Karpas-422 (cell line): ENCODE data around the gene TRIM4. TPM values are rescaled to one million over a fixed set of nuclear protein-coding genes. Genes with fewer than 3 reads are reported as not detected.
"Not testable (repeated sequence)": the region's sequence is repeated elsewhere in the genome, so short reads cannot be mapped to it uniquely, and the experiment has no call there.

ENCODE experiments used
- DNase-seq: peaks from one replicate; pipeline ENCODE4 v3.0.0-alpha.2; 2015
- H2AFZ ChIP-seq: fragments of 200-600 bp; sonication (generic); 2 replicates; pipeline ENCODE4 v1.6.1; 2014; ENCODE audit warnings: antibody characterized with exemption, low read length, mixed read lengths
- H3K27ac ChIP-seq: fragments of 200-600 bp; sonication (generic); 2 replicates; pipeline ENCODE4 v1.5.1; 2014; ENCODE audit warnings: mild to moderate bottlenecking, low read length, moderate library complexity
- H3K27me3 ChIP-seq: fragments of 200-600 bp; sonication (generic); 2 replicates; pipeline ENCODE4 v1.6.1; 2014; ENCODE audit warnings: low read length, mixed read lengths
- H3K36me3 ChIP-seq: fragments of 200-600 bp; sonication (generic); 2 replicates; pipeline ENCODE4 v1.6.1; 2014; ENCODE audit warnings: low read length, mixed read lengths; ENCODE audit not compliant: insufficient read depth
- H3K4me1 ChIP-seq: fragments of 200-600 bp; sonication (generic); 2 replicates; pipeline ENCODE4 v1.6.1; 2014; ENCODE audit warnings: mild to moderate bottlenecking, low read length, mixed read lengths
- H3K4me2 ChIP-seq: fragments of 200-600 bp; sonication (generic); 2 replicates; pipeline ENCODE4 v1.6.1; 2014; ENCODE audit warnings: low read length, low read depth, mild to moderate bottlenecking; ENCODE audit not compliant: poor library complexity, severe bottlenecking
- H3K4me3 ChIP-seq: fragments of 200-600 bp; sonication (generic); 2 replicates; pipeline ENCODE4 v1.5.1; 2014; ENCODE audit warnings: mild to moderate bottlenecking, antibody characterized with exemption, low read length, mixed read lengths
- H3K79me2 ChIP-seq: fragments of 200-600 bp; sonication (generic); 2 replicates; pipeline ENCODE4 v1.6.1; 2014; ENCODE audit warnings: mild to moderate bottlenecking, low read length, mixed read lengths
- H3K9ac ChIP-seq: fragments of 200-600 bp; sonication (generic); 2 replicates; pipeline ENCODE4 v1.6.0; 2014; ENCODE audit warnings: low read length
- H3K9me2 ChIP-seq: fragments of 200-600 bp; sonication (generic), shearing (Covaris generic); replicated peaks from 2 replicates; pipeline ENCODE4 v1.6.0; 2014; ENCODE audit warnings: mild to moderate bottlenecking, low read length, moderate library complexity; ENCODE audit not compliant: insufficient read depth
- H3K9me3 ChIP-seq: fragments of 300-700, 200-600 bp; sonication (generic); 2 replicates; pipeline ENCODE4 v1.6.1; 2014; ENCODE audit warnings: low read length, mixed read lengths
- H4K20me1 ChIP-seq: fragments of 200-600 bp; sonication (generic); 2 replicates; pipeline ENCODE4 v1.6.1; 2014; ENCODE audit warnings: mild to moderate bottlenecking, antibody characterized with exemption, low read length, low read depth; ENCODE audit not compliant: insufficient read depth
- total RNA-seq: library from RNA; depleted of rRNA; stranded (reverse); fragments of >200 nt; shearing (Covaris generic); gene quantifications from 2 replicates; pipeline ENCODE4 v1.2.3, GENCODE V29; 2014; ENCODE audit warnings: low replicate concordance; rRNA removed

Gene TRIM4, protein sequence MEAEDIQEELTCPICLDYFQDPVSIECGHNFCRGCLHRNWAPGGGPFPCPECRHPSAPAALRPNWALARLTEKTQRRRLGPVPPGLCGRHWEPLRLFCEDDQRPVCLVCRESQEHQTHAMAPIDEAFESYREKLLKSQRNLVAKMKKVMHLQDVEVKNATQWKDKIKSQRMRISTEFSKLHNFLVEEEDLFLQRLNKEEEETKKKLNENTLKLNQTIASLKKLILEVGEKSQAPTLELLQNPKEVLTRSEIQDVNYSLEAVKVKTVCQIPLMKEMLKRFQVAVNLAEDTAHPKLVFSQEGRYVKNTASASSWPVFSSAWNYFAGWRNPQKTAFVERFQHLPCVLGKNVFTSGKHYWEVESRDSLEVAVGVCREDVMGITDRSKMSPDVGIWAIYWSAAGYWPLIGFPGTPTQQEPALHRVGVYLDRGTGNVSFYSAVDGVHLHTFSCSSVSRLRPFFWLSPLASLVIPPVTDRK
- total RNA-seq = 20.9 and 25.2 TPM in 2 replicates

DNA sequence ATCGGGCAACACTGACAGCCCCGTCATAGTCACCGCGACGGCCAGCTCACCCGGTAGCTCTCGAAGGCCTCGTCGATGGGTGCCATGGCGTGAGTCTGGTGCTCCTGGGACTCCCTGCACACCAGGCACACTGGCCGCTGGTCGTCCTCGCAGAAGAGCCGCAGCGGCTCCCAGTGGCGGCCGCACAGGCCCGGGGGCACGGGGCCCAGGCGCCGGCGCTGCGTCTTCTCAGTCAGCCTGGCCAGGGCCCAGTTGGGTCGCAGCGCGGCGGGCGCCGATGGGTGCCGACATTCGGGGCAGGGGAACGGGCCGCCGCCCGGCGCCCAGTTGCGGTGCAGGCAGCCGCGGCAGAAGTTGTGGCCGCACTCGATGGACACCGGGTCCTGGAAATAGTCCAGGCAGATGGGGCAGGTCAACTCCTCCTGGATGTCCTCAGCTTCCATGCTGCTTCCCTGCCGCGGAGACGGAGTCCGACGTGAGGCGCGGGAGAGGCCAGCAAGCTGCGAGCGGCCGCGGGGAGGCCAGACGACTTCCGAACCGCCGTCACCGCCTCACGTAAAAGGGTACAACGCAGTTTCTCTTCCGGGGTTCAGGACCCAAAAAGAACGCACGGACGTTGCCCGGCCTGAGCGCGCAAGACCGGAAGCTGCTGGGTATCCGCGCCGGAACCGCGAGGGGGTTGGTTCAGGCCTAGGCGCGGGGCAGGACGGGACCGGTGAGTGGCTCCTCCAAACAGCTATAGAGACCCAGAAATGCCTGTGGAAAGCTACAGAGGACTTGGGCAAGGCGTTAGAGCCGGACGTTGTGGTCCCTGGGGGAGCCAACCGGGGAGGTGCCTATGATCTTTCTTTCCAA is at the start of gene TRIM4:
Gene TRIM4, minus strand, starts transcription at position 572 of the 855 bp plus-strand sequence. Its CDS starts 129 bp downstream, at position 443.
- DNase-seq = peak; percentile 98
- peak within 1 kb of the TSS; percentile 73 for H3K4me3 ChIP-seq
- H3K79me2 ChIP-seq = peaks cover 52% of the 10 kb centered on the region

DNA sequence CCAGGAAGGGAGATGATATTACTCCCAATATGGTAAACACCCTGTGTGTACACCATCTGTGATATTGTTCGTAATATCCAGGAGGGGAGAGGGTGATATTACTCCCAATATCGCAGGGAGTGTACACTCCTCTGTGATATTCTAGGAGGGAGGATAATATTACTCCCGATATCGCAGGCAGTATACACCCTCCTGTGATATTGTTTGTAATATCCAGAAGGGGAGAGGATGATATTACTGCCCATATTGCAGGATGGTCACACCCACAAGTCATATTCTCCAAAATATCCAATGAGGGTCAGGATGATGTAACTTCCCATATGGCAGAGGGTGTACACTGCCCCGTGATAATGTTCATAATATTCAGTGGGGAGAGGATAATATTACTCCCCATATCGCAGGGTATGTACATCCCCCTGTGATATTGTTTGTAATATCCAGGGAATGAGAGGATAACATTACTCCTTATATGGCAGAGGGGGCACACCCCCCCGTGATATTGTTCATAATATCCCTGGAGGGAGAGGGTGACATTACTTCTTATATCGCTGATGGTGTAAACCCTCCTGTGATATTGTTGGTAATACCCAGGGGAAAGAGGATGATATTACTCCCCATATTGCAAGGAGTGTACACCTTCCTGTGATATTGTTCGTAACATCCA is 39.4 kb upstream of the TRIM4 start:
- Histone ChIP-seq H3K27me3 (no peaks in the 10 kb centered on the region), H3K9me3 (no peaks in the 10 kb centered on the region), H3K36me3 (no peaks in the 10 kb centered on the region), H3K79me2 (no peaks in the 10 kb centered on the region), H3K27ac (no peak overlapping the region), H3K4me1 (peaks cover 7% of the 10 kb centered on the region), H3K4me3 (no peak overlapping the region), H3K9ac (no peak overlapping the region), H3K4me2 (no peak overlapping the region), H3K9me2 (no peaks in the 10 kb centered on the region), H4K20me1 (no peaks in the 10 kb centered on the region), H2AFZ (no peak overlapping the region)
- DNase-seq = no peak

More for the DNA sequence above, at the start of gene TRIM4:
- Histone ChIP-seq H3K27ac (peak within 1 kb of the TSS; percentile 61), H3K9me2 (no peaks in the 10 kb centered on the region; the same call in 1 of the 2 replicates), H3K27me3 (no peaks in the 10 kb centered on the region), H4K20me1 (peaks cover under 1% of the 10 kb centered on the region; the same call in 1 of the 2 replicates), H3K9me3 (no peaks in the 10 kb centered on the region), H3K4me1 (peaks cover 21% of the 10 kb centered on the region), H2AFZ (peak within 1 kb of the TSS; percentile 76; the same call in 1 of the 2 replicates), H3K4me2 (peak within 1 kb of the TSS; percentile 71), H3K9ac (peak within 1 kb of the TSS; percentile 92), H3K36me3 (0 out of 2 replicates have a peak, but pooled peaks cover 6% of the 10 kb centered on the region)

DNA sequence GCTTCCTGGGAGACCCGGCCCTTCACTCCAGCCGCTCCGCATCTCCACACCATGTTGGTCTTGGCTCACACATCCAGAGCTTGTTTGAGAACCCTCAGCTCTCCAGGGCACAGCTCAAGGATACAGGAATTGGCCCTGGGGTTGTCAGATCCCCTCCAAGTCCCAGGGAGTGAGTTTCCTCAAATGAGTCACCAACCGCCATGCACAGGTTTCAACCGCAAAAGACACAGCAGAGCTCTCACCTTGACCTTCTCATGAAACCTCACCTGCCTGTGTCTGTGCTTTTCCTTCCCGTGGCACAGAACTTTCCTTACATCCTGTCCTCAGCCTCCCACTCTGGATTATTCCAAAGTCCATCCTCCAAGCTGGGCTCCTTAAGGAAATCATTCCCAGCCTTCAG is 35.9 kb upstream of the TRIM4 start:
- H3K4me1 ChIP-seq = peaks cover 17% of the 10 kb centered on the region
- no peak overlapping the region for H3K4me2 ChIP-seq
- no peaks in the 10 kb centered on the region for H4K20me1 ChIP-seq
- H3K9me3 ChIP-seq = 0 out of 2 replicates have a peak, but pooled peaks cover 3% of the 10 kb centered on the region
- no peaks in the 10 kb centered on the region; the same call in 1 of the 2 replicates for H3K36me3 ChIP-seq
- H3K9ac ChIP-seq = no peak overlapping the region
- no peak overlapping the region for H3K4me3 ChIP-seq
- no peaks in the 10 kb centered on the region for H3K27me3 ChIP-seq
- no peaks in the 10 kb centered on the region for H3K79me2 ChIP-seq
- no peak overlapping the region for H3K27ac ChIP-seq
- no peak for DNase-seq
- H2AFZ ChIP-seq = no peak overlapping the region
- no peaks in the 10 kb centered on the region for H3K9me2 ChIP-seq

DNA sequence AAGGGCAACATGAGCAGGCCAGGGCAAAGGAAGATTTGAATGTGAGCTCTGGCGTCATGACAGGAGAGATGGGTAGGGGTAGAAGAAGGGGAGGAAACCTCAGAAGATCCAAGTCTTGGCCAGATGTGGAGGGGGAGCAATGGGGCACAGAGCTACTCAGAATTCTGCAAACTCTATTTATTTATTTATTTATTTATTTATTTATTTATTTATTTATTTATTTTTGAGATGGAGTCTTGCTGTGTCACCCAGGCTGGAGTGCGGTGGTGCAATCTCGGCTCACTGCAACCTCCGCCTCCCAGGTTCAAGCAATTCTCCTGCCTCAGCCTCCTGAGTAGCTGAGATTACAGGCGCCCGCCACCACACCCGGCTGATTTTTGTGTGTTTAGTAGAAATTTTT is 35.3 kb upstream of the TRIM4 start:
- peaks cover 23% of the 10 kb centered on the region for H3K4me1 ChIP-seq
- not testable (repeated sequence) for H3K27me3 ChIP-seq, H3K9ac ChIP-seq, DNase-seq, H3K27ac ChIP-seq, H3K4me3 ChIP-seq, H3K79me2 ChIP-seq, H3K9me2 ChIP-seq, H4K20me1 ChIP-seq, H3K9me3 ChIP-seq, H3K4me2 ChIP-seq, H2AFZ ChIP-seq, H3K36me3 ChIP-seq

DNA sequence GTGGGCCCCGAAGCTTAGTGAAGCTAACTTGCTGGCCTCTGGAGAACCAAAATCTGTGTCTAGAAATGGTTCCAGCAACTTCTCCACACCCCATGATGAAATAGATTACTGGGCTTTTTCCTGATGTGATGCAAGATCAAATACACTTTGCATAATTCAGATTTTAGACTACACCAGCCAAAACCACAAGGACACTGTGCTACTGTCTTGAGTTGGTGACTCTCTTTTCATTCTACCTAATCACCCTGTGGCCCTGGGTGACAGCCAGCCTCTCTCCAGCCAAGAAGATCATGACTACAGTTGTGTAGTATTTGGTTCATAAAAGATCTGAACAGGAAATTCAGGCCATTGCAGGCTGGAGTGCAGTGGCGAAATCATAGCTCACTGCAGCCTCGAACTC is 34.3 kb upstream of the TRIM4 start:
- 0 out of 2 replicates have a peak, but pooled peaks cover 3% of the 10 kb centered on the region for H3K9me3 ChIP-seq
- no peaks in the 10 kb centered on the region; the same call in 1 of the 2 replicates for H3K36me3 ChIP-seq
- no peaks in the 10 kb centered on the region for H3K79me2 ChIP-seq
- no peaks in the 10 kb centered on the region for H4K20me1 ChIP-seq
- peak; percentile 55 for DNase-seq
- peak overlapping the region; percentile 20 for H3K4me2 ChIP-seq
- no peak overlapping the region; the same call in 1 of the 2 replicates for H3K27ac ChIP-seq
- peaks cover 33% of the 10 kb centered on the region for H3K4me1 ChIP-seq
- H3K9ac ChIP-seq = no peak overlapping the region
- H3K4me3 ChIP-seq = no peak overlapping the region
- no peak overlapping the region; the same call in 1 of the 2 replicates for H2AFZ ChIP-seq
- H3K9me2 ChIP-seq = no peaks in the 10 kb centered on the region
- no peaks in the 10 kb centered on the region for H3K27me3 ChIP-seq

DNA sequence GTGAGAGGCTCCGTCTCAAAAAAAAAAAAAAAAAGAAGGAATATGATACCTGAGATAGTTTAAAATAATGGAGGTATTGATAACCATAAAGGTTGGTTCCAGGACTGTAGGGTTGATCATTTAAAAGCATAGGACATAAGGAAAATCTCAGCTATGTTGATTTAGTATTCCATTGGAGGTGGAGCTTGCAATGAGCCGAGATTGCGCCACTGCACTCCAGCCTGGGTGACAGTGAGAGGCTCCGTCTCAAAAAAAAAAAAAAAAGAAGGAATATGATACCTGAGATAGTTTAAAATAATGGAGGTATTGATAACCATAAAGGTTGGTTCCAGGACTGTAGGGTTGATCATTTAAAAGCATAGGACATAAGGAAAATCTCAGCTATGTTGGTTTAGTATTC is 33.3 kb upstream of the TRIM4 start:
- not testable (repeated sequence) for H3K9me2 ChIP-seq, H3K4me3 ChIP-seq, DNase-seq, H2AFZ ChIP-seq, H3K4me2 ChIP-seq, H3K36me3 ChIP-seq, H4K20me1 ChIP-seq, H3K27me3 ChIP-seq, H3K9ac ChIP-seq, H3K9me3 ChIP-seq, H3K79me2 ChIP-seq, H3K27ac ChIP-seq
- peaks cover 38% of the 10 kb centered on the region for H3K4me1 ChIP-seq

DNA sequence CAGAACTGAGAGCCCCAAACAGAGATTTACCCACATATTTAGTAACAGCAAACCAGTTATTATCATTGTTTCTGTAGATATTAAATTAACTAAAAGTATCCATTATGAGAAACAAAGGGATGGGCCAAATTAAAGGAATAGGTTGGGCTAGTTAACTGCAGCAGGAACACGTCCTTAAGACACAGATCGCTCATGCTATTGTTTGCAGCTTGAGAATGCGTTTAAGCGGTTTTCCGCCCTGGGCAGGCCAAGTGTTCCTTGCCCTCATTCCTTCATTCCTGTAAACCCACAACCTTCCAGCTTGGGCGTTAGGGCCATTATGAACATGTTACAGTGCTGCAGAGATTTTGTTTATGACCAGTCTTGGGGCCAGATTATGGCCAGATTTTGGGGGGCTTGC is 31.5 kb upstream of the TRIM4 start:
- not testable (repeated sequence) for H3K9me3 ChIP-seq, H4K20me1 ChIP-seq, H3K27me3 ChIP-seq, DNase-seq, H3K9ac ChIP-seq, H3K79me2 ChIP-seq, H3K4me3 ChIP-seq, H3K9me2 ChIP-seq, H2AFZ ChIP-seq, H3K4me2 ChIP-seq, H3K36me3 ChIP-seq
- Histone ChIP-seq H3K4me1 (peaks cover 38% of the 10 kb centered on the region), H3K27ac (peak overlapping the region; percentile 62; the same call in 1 of the 2 replicates)
